Nephron progenitor cell (in vitro differentiated cells): ENCODE measurements around the gene DNAJB12.

ENCODE experiments used
- DNase-seq: peaks from one replicate; pipeline ENCODE4 v3.0.0; 2021
- H3K27ac Mint-ChIP-seq: 2 replicates; pipeline ENCODE4 v1.8.0; 2021; ENCODE audit warnings: mild to moderate bottlenecking, moderate library complexity, mixed read lengths
- H3K27me3 Mint-ChIP-seq: 2 replicates; pipeline ENCODE4 v1.8.0; 2021; ENCODE audit warnings: mild to moderate bottlenecking, low read depth, mixed read lengths; ENCODE audit not compliant: poor library complexity
- H3K36me3 Mint-ChIP-seq: 2 replicates; pipeline ENCODE4 v1.8.0; 2021; ENCODE audit warnings: low read depth, mixed read lengths
- H3K4me1 Mint-ChIP-seq: 2 replicates; pipeline ENCODE4 v1.8.0; 2021; ENCODE audit warnings: mixed read lengths
- H3K4me3 Mint-ChIP-seq: 2 replicates; pipeline ENCODE4 v1.8.0; 2021; ENCODE audit warnings: mild to moderate bottlenecking, moderate library complexity, mixed read lengths
- H3K9me3 Mint-ChIP-seq: 2 replicates; pipeline ENCODE4 v1.8.0; 2021; ENCODE audit warnings: mild to moderate bottlenecking, moderate library complexity, mixed read lengths
- TF ChIP-seq, protein P1 (sequence below): fragments of 200-600 bp; sonication (generic); IDR thresholded peaks from 2 replicates; pipeline ENCODE4 v1.5.0; 2021; ENCODE audit warnings: antibody characterized with exemption

Gene DNAJB12

DNA sequence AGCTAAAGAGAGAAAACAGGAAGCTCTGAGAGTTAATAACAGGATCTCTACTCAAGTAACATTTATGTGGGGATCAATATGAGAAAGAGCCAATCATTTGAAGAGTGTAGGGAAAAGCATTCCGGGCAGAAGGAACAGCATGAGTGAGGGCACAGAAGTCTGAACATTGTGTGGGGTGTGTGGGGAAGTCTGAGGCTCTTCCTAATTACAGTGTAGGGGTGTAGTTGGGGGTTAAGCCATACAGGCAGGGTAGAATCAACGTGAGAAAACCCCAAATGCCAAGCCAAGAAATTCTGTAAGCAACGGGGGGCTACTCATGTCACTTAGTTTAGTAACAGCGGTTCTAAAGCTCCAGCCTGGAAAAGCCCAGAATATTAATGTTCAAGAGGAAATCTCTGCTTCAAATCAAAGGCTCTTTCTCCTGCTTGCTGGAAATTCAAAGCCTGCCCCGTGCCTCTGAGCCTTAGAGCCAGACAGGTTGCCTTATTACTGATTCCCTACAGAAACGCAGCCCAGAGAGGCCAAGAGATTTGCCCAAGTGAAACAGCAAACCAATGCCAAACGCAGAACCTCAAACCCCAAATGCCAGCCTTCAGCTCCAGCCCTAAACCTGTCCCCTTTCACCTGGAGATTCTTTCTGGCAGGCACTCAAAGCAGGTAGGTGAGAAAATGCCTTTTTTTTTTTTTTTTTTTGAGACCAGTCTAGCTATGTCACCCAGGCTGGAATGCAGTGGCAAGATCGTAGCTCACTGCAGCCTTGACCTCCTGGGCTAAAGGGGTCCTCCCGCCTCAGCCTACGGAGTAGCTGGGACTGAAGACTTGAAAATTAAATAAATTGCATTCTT, 36.1 kb downstream of the DNAJB12 start:
- no peaks in the 10 kb centered on the region for H3K36me3 Mint-ChIP-seq
- no peaks in the 10 kb centered on the region for H3K9me3 Mint-ChIP-seq
- peaks cover 8% of the 10 kb centered on the region for H3K27me3 Mint-ChIP-seq
- no peak for DNase-seq
- no peak overlapping the region for H3K4me3 Mint-ChIP-seq
- peaks cover 72% of the 10 kb centered on the region for H3K4me1 Mint-ChIP-seq
- peak overlapping the region; percentile 55 for H3K27ac Mint-ChIP-seq
- TF ChIP-seq, protein P1, sequence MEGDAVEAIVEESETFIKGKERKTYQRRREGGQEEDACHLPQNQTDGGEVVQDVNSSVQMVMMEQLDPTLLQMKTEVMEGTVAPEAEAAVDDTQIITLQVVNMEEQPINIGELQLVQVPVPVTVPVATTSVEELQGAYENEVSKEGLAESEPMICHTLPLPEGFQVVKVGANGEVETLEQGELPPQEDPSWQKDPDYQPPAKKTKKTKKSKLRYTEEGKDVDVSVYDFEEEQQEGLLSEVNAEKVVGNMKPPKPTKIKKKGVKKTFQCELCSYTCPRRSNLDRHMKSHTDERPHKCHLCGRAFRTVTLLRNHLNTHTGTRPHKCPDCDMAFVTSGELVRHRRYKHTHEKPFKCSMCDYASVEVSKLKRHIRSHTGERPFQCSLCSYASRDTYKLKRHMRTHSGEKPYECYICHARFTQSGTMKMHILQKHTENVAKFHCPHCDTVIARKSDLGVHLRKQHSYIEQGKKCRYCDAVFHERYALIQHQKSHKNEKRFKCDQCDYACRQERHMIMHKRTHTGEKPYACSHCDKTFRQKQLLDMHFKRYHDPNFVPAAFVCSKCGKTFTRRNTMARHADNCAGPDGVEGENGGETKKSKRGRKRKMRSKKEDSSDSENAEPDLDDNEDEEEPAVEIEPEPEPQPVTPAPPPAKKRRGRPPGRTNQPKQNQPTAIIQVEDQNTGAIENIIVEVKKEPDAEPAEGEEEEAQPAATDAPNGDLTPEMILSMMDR, result no peak

- no peak for DNase-seq
- Mint-ChIP-seq H3K4me1 (peaks cover 64% of the 10 kb centered on the region), H3K27ac (no peak overlapping the region), H3K36me3 (no peaks in the 10 kb centered on the region), H3K9me3 (no peaks in the 10 kb centered on the region), H3K4me3 (no peak overlapping the region), H3K27me3 (peaks cover 8% of the 10 kb centered on the region)
- TF ChIP-seq, protein P1, result no peak
These were observed 37.8 kb downstream of the DNAJB12 start for GRCh38 chr10:72316748-72317435.

GRCh38 chr10:72316386-72316700, 38.4 kb downstream of the DNAJB12 start:
- no peaks in the 10 kb centered on the region for H3K36me3 Mint-ChIP-seq
- peak overlapping the region; percentile 90 for H3K27ac Mint-ChIP-seq
- TF ChIP-seq, protein P1, result no peak
- peaks cover 61% of the 10 kb centered on the region for H3K4me1 Mint-ChIP-seq
- no peak for DNase-seq
- peaks cover 8% of the 10 kb centered on the region for H3K27me3 Mint-ChIP-seq
- no peaks in the 10 kb centered on the region for H3K9me3 Mint-ChIP-seq
- no peak overlapping the region for H3K4me3 Mint-ChIP-seq

- H3K27ac Mint-ChIP-seq, result peak overlapping the region; percentile 90
- DNase-seq, result no peak
- no peaks in the 10 kb centered on the region for H3K9me3 Mint-ChIP-seq
- H3K4me1 Mint-ChIP-seq, result peaks cover 58% of the 10 kb centered on the region
- TF ChIP-seq, protein P1, result no peak
- no peak overlapping the region for H3K4me3 Mint-ChIP-seq
- H3K36me3 Mint-ChIP-seq, result no peaks in the 10 kb centered on the region
- H3K27me3 Mint-ChIP-seq, result peaks cover 8% of the 10 kb centered on the region
These were observed 38.9 kb downstream of the DNAJB12 start for GRCh38 chr10:72315611-72316385.

DNA sequence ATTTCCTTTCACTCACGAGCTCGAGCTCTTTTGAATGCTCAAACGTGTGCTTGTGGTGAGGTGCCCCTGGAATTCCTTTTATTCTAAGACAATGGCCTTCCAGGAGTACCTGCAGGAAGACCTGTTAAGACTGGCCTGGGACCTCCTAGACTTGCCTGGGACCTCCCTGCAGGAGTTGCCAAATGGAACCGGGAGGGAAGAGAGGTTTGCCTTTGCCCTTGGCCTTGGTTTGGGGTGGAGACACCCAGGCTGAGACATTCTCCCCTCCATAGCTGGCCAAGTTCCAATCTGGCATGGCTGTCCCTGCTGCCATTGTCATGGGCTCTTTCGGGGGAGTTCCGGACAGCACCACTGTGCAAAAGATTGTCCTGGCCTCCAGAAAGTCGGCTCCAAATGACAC, 39.7 kb downstream of the DNAJB12 start:
- Mint-ChIP-seq H3K4me1 (peaks cover 58% of the 10 kb centered on the region), H3K4me3 (no peak overlapping the region), H3K36me3 (no peaks in the 10 kb centered on the region), H3K27ac (no peak overlapping the region), H3K27me3 (peaks cover 8% of the 10 kb centered on the region), H3K9me3 (no peaks in the 10 kb centered on the region)
- no peak for DNase-seq
- TF ChIP-seq, protein P1, result no peak
